ENCODE results near the gene ST3GAL5. TPM values are rescaled to one million over a fixed set of nuclear protein-coding genes. Genes with fewer than 3 reads are reported as not detected.

Gene ST3GAL5
- total RNA-seq, 1 donor from 2014 or later: 2.6 TPM

DNA sequence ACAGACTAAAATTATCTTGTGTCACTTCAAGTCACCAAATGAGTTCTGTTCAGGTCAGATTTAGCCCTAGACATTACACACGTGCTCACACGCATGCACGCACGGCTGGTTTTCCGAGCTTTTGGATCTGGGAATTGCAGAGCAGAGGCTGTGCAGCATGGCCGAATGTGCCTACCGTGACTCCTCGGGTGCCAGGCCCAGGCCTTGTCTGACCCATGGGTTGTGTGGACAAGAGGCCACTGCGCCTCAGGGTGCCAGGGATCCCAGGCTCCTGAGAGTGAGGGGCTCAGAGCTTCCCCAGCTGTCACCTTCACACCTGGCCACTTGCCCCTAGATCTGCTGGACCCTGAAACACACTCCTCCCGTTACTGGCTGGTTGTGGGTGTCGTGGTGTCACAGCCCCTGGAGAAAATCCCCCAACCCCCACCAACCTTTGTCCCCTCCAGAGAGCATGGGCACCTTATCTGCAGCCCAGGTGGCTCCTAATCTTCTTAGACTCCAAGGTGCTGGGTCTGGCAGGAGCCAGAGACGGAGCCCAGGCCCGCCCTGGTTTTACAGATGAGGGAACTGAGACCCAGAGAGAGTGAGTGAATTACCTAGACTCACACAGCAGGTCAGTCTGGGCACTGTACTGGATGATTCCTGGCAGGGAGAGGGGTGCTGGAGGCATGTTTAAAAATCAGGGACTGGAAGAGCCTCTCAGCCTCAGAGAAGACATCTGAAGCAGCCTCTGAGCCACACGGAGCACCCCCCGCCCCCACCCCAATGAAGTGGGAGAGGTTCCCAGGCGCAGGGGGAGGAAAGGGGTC is 78.2 kb downstream of the ST3GAL5 start:
- no peak for DNase-seq (ENCODE audit: low read depth in 2 of 2)

- no peak for DNase-seq (ENCODE audit: low read depth in 2 of 2)
Observed at GRCh38 chr2:85807756-85808155, 81.0 kb downstream of the ST3GAL5 start.

DNA sequence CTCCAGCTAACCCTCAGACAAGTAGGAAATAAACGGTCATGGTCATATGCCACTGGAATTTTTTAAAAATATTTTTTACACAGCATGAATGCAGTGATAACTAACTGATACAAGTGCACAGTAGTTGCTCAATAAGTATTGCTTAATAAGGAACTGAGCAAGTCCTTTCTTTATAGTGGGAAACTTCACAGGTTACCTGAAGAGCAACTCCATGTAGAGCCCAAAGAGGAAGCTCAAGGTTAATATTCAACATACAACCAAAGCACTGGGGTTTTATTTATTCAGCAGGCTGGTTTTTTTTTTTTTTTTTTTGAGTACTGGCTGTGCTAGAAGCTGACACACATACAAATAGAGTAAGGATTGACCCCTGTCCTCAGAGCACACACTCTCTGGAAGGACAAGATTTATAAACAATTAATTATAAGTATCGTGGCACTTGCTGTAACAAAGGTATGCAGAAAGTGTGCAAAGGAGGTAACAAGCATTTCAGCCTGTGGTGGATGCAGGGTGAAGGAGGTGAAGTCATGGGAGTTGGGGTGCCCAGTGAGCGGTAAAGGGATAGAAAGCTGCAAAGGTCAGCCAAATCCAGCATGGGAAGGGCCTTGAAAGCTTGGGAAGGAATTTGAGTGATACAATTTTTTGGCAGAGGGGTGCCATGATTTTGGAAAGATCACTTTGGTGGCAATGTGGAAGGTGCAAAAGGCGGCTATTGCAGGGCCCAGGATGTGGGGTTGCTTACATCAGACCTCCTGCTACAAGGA is 82.3 kb downstream of the ST3GAL5 start:
- no peak for DNase-seq (ENCODE audit: low read depth in 2 of 2)

DNA sequence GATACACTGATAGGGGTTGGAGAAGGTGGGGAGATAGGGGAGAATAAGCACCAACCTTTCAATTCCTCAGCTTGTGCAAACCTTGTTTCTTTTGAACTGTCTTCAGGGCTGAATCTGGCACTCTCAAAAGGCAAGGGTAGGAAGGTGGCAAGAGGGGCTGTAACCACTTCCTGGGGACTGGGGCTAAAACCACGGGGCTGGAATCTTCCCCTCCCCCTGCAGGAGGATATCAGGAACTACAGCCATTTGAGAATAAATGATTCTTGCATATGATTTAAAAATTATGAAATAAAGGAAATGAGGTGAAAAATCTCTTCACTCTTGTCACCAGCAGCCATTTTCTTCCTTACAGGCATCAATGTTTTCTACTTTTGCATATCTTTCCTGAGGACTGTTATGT is 84.2 kb downstream of the ST3GAL5 start:
- DNase-seq (ENCODE audit: low read depth in 2 of 2): peak in 1 of 2 donors; percentile 22

DNA sequence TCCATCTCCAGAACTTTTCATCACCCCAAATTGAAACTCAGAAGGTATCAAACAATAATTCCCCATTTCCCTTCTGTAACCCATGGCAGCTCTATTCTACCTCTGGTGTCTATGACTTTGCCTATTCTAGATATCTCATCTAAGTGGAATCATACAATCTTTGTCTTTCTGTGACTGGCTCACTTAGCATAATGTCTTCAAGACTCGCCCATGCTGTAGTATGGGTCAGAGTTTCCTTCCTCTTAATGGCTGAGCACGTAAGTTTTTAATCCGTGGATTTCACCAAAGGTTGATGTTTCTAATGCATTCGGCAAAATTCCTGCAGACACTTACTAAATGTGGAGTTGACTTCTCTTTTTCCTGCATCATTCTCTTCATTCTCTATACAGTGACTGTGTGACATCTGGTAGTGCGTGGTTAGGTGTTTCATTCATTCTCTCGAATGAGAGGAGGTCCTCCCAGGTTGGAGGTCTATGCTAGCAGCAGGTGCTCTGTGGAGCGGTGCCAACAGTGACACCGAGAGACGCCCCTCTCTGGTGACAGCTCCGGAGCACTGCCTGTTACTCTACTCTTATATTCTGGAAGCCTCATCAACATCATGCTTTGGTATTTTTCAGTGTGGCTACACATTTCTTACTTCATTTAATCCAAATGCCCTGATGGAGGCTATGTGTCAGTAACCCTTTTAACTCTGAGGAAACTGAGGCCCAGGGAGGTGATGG is 84.9 kb downstream of the ST3GAL5 start:
- DNase-seq (ENCODE audit: low read depth in 2 of 2): no peak

- DNase-seq (ENCODE audit: low read depth in 2 of 2): no peak
Observed at GRCh38 chr2:85802354-85803103, 86.3 kb downstream of the ST3GAL5 start.

GRCh38 chr2:85801871-85802270 is 86.9 kb downstream of the ST3GAL5 start:
- DNase-seq (ENCODE audit: low read depth in 2 of 2): no peak

- DNase-seq (ENCODE audit: low read depth in 2 of 2): no peak
Observed at GRCh38 chr2:85800586-85800985, 88.2 kb downstream of the ST3GAL5 start.

DNA sequence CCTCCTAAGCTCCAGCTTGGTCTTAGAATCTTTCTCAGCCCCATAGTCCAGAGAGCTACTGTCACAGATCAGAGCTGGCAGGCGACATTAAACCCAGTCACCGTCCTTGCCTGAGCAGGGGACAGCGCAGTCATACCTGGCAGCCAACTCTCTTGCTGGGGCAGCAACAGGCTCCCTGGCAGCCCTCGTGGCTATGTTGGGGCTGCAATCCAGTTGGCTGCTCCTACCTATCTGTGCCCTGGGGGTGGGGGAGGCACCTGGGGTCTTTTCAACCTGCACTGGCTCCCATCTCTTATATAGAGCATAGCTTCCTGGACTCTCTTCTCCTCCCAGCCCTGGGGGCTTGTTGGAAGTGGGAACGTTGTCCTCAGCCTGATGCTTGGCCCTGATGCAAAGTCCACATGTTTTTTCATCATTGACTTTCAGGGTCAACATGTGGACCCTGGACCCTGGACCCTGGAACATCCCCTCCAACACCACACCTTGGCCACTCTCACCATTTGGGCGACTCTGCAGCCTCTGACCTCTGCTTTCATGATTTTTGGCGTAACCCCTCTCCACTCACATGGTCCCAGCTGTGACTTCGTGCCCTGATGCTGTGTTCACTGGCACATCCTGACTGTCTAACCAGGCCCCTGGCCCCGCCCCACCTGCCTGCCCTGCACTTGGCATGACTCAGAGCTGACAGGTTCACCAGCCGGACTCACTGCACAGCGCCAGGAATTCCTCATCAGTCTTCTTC is 89.4 kb downstream of the ST3GAL5 start:
- peak in 1 of 2 donors; percentile 54 for DNase-seq (ENCODE audit: low read depth in 2 of 2)

DNA sequence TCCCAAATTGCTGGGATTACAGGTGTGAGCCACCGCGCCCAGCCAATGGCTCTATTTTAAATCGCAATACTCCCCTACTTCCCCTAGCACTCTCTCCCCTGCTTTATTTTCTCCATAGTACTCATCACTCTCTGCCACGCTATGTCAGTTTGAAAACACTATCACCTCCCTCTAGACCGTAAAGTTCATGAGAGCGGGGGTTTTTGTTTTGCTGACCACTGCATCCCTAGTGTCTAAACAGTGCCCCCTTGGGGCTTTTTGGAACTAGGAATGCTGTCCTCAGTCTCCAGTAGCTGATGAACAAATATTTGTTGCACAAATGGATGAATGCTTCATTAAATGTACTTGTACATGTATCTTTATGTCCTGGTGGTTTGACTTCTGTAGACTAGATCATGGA is 90.9 kb downstream of the ST3GAL5 start:
- DNase-seq (ENCODE audit: low read depth in 2 of 2): peak; percentile 56 to 76

- DNase-seq (ENCODE audit: low read depth in 2 of 2): no peak
Observed at GRCh38 chr2:85797263-85797660, 91.5 kb downstream of the ST3GAL5 start.

DNA sequence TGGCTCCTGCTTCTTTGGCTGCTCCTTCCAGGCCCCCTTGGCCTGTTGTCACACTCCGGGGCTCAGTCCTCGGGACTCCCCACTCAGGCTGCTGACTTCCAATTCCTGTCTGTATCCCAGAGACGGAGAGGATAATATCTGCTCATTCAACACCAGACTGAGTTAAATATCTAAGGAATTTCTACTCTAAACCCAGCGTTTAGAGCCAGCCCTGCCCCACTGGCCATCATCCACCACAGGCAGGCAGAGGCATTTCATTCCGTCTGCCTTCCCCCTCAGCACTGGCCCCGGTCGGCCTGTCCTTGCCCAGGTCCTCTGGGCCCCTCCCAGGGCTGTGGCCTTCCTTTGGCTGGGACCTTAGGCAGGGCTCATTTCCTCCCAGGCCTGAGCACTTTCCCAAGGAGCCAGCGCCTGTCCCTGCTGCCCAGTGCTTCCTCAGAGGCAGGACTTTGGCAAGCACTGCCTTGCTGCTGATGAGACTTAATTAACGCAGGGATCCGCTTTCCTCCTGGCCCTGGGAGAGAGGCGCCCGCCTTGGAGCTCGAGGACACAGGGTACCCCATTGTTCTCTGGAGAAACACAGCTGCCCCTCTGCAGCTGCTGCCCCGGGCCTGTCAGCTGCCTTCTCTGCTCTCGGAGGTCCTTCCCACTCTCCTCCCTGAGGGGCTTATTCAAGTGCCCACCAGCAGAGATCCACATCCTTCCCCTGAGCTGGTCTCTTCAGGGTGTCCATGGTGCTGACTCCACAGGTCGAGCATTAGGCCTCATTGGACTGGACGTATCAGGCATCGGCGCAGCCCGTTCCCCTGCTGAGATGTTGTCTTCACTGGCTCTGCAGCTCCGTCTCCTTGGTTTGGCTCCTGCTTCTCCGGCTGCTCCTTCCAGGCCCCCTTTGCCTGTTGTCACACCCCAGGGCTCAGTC is 92.2 kb downstream of the ST3GAL5 start:
- peak in 1 of 2 donors; percentile 20 for DNase-seq (ENCODE audit: low read depth in 2 of 2)

GRCh38 chr2:85796046-85796340 is 92.8 kb downstream of the ST3GAL5 start:
- no peak for DNase-seq (ENCODE audit: low read depth in 2 of 2)

GRCh38 chr2:85795331-85796045 is 93.3 kb downstream of the ST3GAL5 start:
- no peak for DNase-seq (ENCODE audit: low read depth in 2 of 2)

GRCh38 chr2:85794491-85795121 is 94.2 kb downstream of the ST3GAL5 start:
- DNase-seq (ENCODE audit: low read depth in 2 of 2): no peak

- no peak for DNase-seq (ENCODE audit: low read depth in 2 of 2)
Observed at GRCh38 chr2:85794038-85794441, 94.8 kb downstream of the ST3GAL5 start.

GRCh38 chr2:85793584-85793983 is 95.2 kb downstream of the ST3GAL5 start:
- DNase-seq (ENCODE audit: low read depth in 2 of 2): no peak

GRCh38 chr2:85792783-85793441 is 95.9 kb downstream of the ST3GAL5 start:
- peak; percentile 31 to 78 for DNase-seq (ENCODE audit: low read depth in 2 of 2)
